Measurements from ENCODE around the gene GBP7. TPM values are rescaled to one million over a fixed set of nuclear protein-coding genes. Genes with fewer than 3 reads are reported as not detected.

GBP7 gene
- total and polyA plus RNA-seq, 10 of the 15 experiments (the other 5 are each of a cell fraction or from before 2014, with no cell fraction given): not detected

DNA sequence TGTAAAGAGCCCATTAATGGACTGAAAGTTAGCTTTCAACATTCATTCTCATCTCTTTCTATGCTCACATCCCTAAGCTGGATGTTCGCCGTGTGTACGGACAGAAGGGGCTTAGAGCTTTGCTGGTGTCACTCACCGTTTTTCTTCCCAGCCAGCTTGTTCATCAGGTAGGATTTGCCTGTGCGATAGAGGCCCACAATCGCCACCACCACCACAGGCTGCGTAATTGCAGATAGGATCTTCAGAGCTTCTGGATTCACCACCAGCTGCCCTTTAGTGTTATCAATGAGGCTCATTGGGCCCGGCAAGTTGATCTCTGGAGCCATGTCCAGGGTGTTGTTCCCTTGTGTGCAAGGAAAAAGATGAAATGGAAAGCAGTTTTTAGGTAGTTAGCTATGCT, 54.2 kb downstream of the GBP7 start:
- H3K4me3 ChIP-seq: no peak overlapping the region
- FAIRE-seq: no peak
- ChIA-PET SMC1A (ENCODE audit: uncharacterized antibody, unreplicated experiment) (interaction anchor here (0.9 to 1.0 kb wide), 2 partner anchors 13 to 131 kb away, joined by 3 read pairs; no protein-coding TSS in a partner anchor), POLR2A (no interaction called here), RAD21 (ENCODE audit: unreplicated experiment) (interaction anchor here (1.8 kb wide), 1 partner anchor 155 kb away, joined by 4 read pairs; no protein-coding TSS in a partner anchor), CTCF (interaction anchor here (0.8 kb wide), 1 partner anchor 12 kb away, joined by 3 read pairs; no protein-coding TSS in a partner anchor)
- 95% methylated on average over 8 of the region's 8 CpGs for WGBS (ENCODE audit: insufficient coverage, insufficient replicate concordance, low lambda C conversion rate, missing lambda C conversion rate)
- H4K20me1 ChIP-seq (ENCODE audit: control insufficient read depth, insufficient read depth): no peaks in the 10 kb centered on the region
- H3K36me3 ChIP-seq (ENCODE audit: control insufficient read depth in 2 of 2, insufficient read depth in 2 of 2, low read length in 1 of 2): no peaks in the 10 kb centered on the region; a peak in 1 of 4 replicates
- H3K9me3 ChIP-seq (replicated peaks; ENCODE audit: control insufficient read depth, insufficient read depth, low read length): no peaks in the 10 kb centered on the region
- BruUV-seq (replicated peaks): no TSS peak
- TF ChIP-seq, protein P1, sequence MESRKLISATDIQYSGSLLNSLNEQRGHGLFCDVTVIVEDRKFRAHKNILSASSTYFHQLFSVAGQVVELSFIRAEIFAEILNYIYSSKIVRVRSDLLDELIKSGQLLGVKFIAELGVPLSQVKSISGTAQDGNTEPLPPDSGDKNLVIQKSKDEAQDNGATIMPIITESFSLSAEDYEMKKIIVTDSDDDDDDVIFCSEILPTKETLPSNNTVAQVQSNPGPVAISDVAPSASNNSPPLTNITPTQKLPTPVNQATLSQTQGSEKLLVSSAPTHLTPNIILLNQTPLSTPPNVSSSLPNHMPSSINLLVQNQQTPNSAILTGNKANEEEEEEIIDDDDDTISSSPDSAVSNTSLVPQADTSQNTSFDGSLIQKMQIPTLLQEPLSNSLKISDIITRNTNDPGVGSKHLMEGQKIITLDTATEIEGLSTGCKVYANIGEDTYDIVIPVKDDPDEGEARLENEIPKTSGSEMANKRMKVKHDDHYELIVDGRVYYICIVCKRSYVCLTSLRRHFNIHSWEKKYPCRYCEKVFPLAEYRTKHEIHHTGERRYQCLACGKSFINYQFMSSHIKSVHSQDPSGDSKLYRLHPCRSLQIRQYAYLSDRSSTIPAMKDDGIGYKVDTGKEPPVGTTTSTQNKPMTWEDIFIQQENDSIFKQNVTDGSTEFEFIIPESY (IDR thresholded peaks at IDR 0.05): no peak
- TF ChIP-seq FOS (IDR thresholded peaks at IDR 0.05; ENCODE audit: borderline replicate concordance, extremely low read depth, insufficient read length) (no peak), HDGF (IDR thresholded peaks at IDR 0.05) (no peak), GABPA (IDR thresholded peaks at IDR 0.05; ENCODE audit: low read depth) (no peak), EGR1 (IDR thresholded peaks at IDR 0.05; ENCODE audit: borderline replicate concordance in 1 of 2, low read depth in 2 of 2, low read length in 2 of 2) (no peak), FOXM1 (IDR thresholded peaks at IDR 0.05; ENCODE audit: low read depth, low read length) (no peak)
- TF ChIP-seq, protein P2, sequence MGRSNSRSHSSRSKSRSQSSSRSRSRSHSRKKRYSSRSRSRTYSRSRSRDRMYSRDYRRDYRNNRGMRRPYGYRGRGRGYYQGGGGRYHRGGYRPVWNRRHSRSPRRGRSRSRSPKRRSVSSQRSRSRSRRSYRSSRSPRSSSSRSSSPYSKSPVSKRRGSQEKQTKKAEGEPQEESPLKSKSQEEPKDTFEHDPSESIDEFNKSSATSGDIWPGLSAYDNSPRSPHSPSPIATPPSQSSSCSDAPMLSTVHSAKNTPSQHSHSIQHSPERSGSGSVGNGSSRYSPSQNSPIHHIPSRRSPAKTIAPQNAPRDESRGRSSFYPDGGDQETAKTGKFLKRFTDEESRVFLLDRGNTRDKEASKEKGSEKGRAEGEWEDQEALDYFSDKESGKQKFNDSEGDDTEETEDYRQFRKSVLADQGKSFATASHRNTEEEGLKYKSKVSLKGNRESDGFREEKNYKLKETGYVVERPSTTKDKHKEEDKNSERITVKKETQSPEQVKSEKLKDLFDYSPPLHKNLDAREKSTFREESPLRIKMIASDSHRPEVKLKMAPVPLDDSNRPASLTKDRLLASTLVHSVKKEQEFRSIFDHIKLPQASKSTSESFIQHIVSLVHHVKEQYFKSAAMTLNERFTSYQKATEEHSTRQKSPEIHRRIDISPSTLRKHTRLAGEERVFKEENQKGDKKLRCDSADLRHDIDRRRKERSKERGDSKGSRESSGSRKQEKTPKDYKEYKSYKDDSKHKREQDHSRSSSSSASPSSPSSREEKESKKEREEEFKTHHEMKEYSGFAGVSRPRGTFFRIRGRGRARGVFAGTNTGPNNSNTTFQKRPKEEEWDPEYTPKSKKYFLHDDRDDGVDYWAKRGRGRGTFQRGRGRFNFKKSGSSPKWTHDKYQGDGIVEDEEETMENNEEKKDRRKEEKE (IDR thresholded peaks at IDR 0.05): no peak
- TF ChIP-seq, protein P3, sequence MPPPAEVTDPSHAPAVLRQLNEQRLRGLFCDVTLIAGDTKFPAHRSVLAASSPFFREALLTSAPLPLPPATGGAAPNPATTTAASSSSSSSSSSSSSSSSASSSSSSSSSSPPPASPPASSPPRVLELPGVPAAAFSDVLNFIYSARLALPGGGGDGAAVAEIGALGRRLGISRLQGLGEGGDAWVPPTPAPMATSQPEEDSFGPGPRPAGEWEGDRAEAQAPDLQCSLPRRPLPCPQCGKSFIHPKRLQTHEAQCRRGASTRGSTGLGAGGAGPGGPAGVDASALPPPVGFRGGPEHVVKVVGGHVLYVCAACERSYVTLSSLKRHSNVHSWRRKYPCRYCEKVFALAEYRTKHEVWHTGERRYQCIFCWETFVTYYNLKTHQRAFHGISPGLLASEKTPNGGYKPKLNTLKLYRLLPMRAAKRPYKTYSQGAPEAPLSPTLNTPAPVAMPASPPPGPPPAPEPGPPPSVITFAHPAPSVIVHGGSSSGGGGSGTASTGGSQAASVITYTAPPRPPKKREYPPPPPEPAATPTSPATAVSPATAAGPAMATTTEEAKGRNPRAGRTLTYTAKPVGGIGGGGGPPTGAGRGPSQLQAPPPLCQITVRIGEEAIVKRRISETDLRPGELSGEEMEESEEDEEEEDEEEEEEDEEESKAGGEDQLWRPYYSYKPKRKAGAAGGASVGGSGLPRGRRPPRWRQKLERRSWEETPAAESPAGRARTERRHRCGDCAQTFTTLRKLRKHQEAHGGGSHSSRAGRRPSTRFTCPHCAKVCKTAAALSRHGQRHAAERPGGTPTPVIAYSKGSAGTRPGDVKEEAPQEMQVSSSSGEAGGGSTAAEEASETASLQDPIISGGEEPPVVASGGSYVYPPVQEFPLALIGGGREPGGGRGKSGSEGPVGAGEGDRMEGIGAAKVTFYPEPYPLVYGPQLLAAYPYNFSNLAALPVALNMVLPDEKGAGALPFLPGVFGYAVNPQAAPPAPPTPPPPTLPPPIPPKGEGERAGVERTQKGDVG (CRISPR knock-in tag; IDR thresholded peaks at IDR 0.05): no peak
- intact Hi-C loops (cut with micrococcal nuclease; ENCODE audit: unreplicated experiment): no loop called here
- no peaks in the 10 kb centered on the region for H3K27me3 ChIP-seq (replicated peaks in 1 of 2; ENCODE audit: control insufficient read depth in 2 of 2, insufficient read depth in 2 of 2, low read length in 1 of 2)
- H3K79me2 ChIP-seq (ENCODE audit: control insufficient read depth, insufficient read depth, low read length): no peaks in the 10 kb centered on the region
- H3K4me1 ChIP-seq (ENCODE audit: control insufficient read depth, insufficient read depth, low read length): no peaks in the 10 kb centered on the region
- H3K4me2 ChIP-seq (ENCODE audit: control insufficient read depth, insufficient read depth): no peak overlapping the region
- H2AFZ ChIP-seq (ENCODE audit: control insufficient read depth, low read depth, low read length): no peak overlapping the region
- DNase-seq (ENCODE audit: low read depth, low spot score): no peak
- H3K9ac ChIP-seq (ENCODE audit: control insufficient read depth, insufficient read depth, low read length): no peak overlapping the region
- no peak overlapping the region for H3K27ac ChIP-seq (ENCODE audit: control insufficient read depth, insufficient read depth)
- in situ Hi-C loops (cut with MboI): no loop called here
- ATAC-seq: no peak

Data from GM12878 (cell line).